NT2/D1 (cell line): Measurements from ENCODE around the gene DCAF8.

ENCODE experiments used
- SUZ12 ChIP-seq: IDR thresholded peaks from 2 replicates; pipeline ENCODE4 v1.6.1; 2011; ENCODE audit not compliant: insufficient read length, insufficient read depth; ENCODE audit errors: extremely low read depth
- YY1 ChIP-seq: IDR thresholded peaks from 2 replicates; pipeline ENCODE4 v1.6.1; 2011; ENCODE audit not compliant: insufficient read length, insufficient read depth
- ZNF274 ChIP-seq: IDR thresholded peaks from 2 replicates; pipeline ENCODE4 v1.6.1; 2011; ENCODE audit warnings: mild to moderate bottlenecking, low read depth, low read length

- TF ChIP-seq YY1, result no peak
- TF ChIP-seq SUZ12, result no peak
- TF ChIP-seq ZNF274, result no peak
Observed at GRCh38 chr1:160193832-160194736, 68.3 kb downstream of the DCAF8 start.
